Breast epithelium (tissue), 3 donors: ENCODE data around the gene PDE7B.

ENCODE experiments used
- CTCF ChIP-seq, 3 donors: fragments of 450-650 bp; IDR thresholded peaks; one replicate each; pipeline ENCODE4 v1.5.1; 2016 to 2017; ENCODE audit warnings: antibody characterized with exemption in 3 of 3, mild to moderate bottlenecking in 3 of 3, moderate library complexity in 3 of 3
- POLR2AphosphoS5 ChIP-seq, 3 donors: sonication (generic); formaldehyde crosslinking; IDR thresholded peaks; one replicate each; pipeline ENCODE4 v1.6.1; 2017; ENCODE audit warnings: antibody characterized with exemption in 3 of 3

- TF ChIP-seq CTCF (IDR thresholded peaks at IDR 0.05): no peak
- TF ChIP-seq POLR2AphosphoS5 (IDR thresholded peaks at IDR 0.05): no peak
Observed at GRCh38 chr6:136094812-136095211, 243.3 kb downstream of the PDE7B start.
